Esophagus muscularis mucosa (tissue), 4 donors: ENCODE data around the gene VKORC1L1. TPM values are rescaled to one million over a fixed set of nuclear protein-coding genes. Genes with fewer than 3 reads are reported as not detected.
"Not testable (repeated sequence)": the region's sequence is repeated elsewhere in the genome, so short reads cannot be mapped to it uniquely, and the experiment has no call there.

Source experiments
- DNase-seq: peaks from one replicate; pipeline ENCODE4 v3.0.0-alpha.2; 2017; ENCODE audit errors: extremely low spot score
- H3K27ac ChIP-seq, 4 donors: fragments of 200-600 bp; sonication (generic); replicated peaks in 1 of 4; 1 replicate in 3 of 4; 2 replicates in 1 of 4; pipeline ENCODE4 v1.5.1; 2016 to 2019; ENCODE audit warnings: mild to moderate bottlenecking in 1 of 4
- H3K27me3 ChIP-seq, 4 donors: fragments of 200-600 bp; sonication (generic); one replicate each; pipeline versions ENCODE4 v1.5.1 to v1.6.0; 2016 to 2019
- H3K36me3 ChIP-seq, 4 donors: fragments of 200-600 bp; sonication (generic); one replicate each; pipeline ENCODE4 v1.5.1; 2016 to 2019
- H3K4me1 ChIP-seq, 4 donors: fragments of 200-600 bp; sonication (generic); one replicate each; pipeline ENCODE4 v1.5.1; 2016 to 2019
- H3K4me3 ChIP-seq, 4 donors: fragments of 200-600 bp; sonication (generic); 1 replicate in 2 of 4; 2 replicates in 2 of 4; pipeline ENCODE4 v1.5.1; 2016 to 2019; ENCODE audit warnings: mild to moderate bottlenecking in 4 of 4, moderate library complexity in 1 of 4
- H3K9me3 ChIP-seq, 4 donors: fragments of 200-600 bp; sonication (generic); 1 replicate in 3 of 4; 2 replicates in 1 of 4; pipeline ENCODE4 v1.5.1; 2016 to 2019
- CTCF ChIP-seq, 3 experiments: fragments of 200-600 bp in 2 of 3; fragments of 450-650 bp in 1 of 3; sonication (generic) in 2 of 3; IDR thresholded peaks; one replicate each; pipeline ENCODE4 v1.5.1; 2017 to 2019; ENCODE audit warnings: antibody characterized with exemption in 3 of 3, mild to moderate bottlenecking in 2 of 3, moderate library complexity in 1 of 3
- EP300 ChIP-seq: sonication (generic); formaldehyde crosslinking; IDR thresholded peaks from one replicate; pipeline ENCODE4 v1.6.1; 2017; ENCODE audit warnings: antibody characterized with exemption
- POLR2A ChIP-seq: fragments of 450-650 bp; IDR thresholded peaks from one replicate; pipeline ENCODE4 v1.6.1; 2017; ENCODE audit warnings: antibody characterized with exemption, moderate library complexity, mild to moderate bottlenecking, low read depth
- POLR2AphosphoS5 ChIP-seq, 2 donors: sonication (generic); formaldehyde crosslinking; IDR thresholded peaks; one replicate each; pipeline ENCODE4 v1.6.1; 2017; ENCODE audit warnings: antibody characterized with exemption in 2 of 2
- WGBS: methylation state at CpG from one replicate; pipeline ENCODE4 v1.1.5; 2018; 5-methylcytosine and 5-hydroxymethylcytosine counted together
- intact Hi-C: fragments of 100-400 bp; cut with DNase I; formaldehyde crosslinking; loops from one replicate; pipeline ENCODE4 v1.15.1; 2023
- total RNA-seq, 4 donors: library from RNA; depleted of rRNA; stranded (reverse); fragments of >200 nt; gene quantifications; one replicate each; pipeline versions ENCODE4 v1.1.0 to v1.2.1, GENCODE V29; 2016

Gene VKORC1L1
- 10 to 100 TPM; 23.7 to 30.1 (median 26.1) TPM for total RNA-seq

- Histone ChIP-seq H3K36me3 (no peaks in the 10 kb centered on the region), H3K27me3 (no peaks in the 10 kb centered on the region), H3K4me3 (peak within 1 kb of the TSS; percentile 90 to 98 (median 92)), H3K27ac (peak within 1 kb of the TSS; percentile 80 to 89 (median 86)), H3K9me3 (no peaks in the 10 kb centered on the region), H3K4me1 (peaks cover 11 to 22% (median 17%) of the 10 kb centered on the region in 4 donors)
- 0% methylated on average over 4 of the region's 94 CpGs for WGBS
- TF ChIP-seq POLR2AphosphoS5 (IDR thresholded peaks at IDR 0.05) (peak in 1 of 2 donors; percentile 36), EP300 (no peak)
- peak; percentile 97 for DNase-seq
- intact Hi-C loops, result loop anchor here (10.0 kb wide), 1 partner anchor 112 kb away; the partner anchor contains the start of gene GUSB
Measured at GRCh38 chr7:65872776-65873581, at the start of gene VKORC1L1. VKORC1L1 (plus strand) TSS chr7:65873074; CDS start chr7:65873372, 298 bp downstream.

- Histone ChIP-seq H3K9me3 (no peaks in the 10 kb centered on the region), H3K4me1 (no peaks in the 10 kb centered on the region), H3K4me3 (no peak overlapping the region), H3K36me3 (peaks cover 0 to 5% (median 0%) of the 10 kb centered on the region in 4 donors), H3K27me3 (no peaks in the 10 kb centered on the region), H3K27ac (no peak overlapping the region)
- 92% methylated on average over 6 of the region's 6 CpGs for WGBS
- DNase-seq, result no peak
- TF ChIP-seq POLR2AphosphoS5 (IDR thresholded peaks at IDR 0.05), result no peak
- no peak for TF ChIP-seq CTCF (IDR thresholded peaks at IDR 0.05)
- TF ChIP-seq EP300, result no peak
- TF ChIP-seq POLR2A, result no peak
- intact Hi-C loops, result no loop called here
Measured at GRCh38 chr7:65827366-65827765, 45.5 kb upstream of the VKORC1L1 start.

GRCh38 chr7:65832281-65832680 is 40.6 kb upstream of the VKORC1L1 start:
- 83% methylated on average over 2 of the region's 2 CpGs for WGBS
- H3K27ac ChIP-seq, result no peak overlapping the region
- H3K36me3 ChIP-seq, result peaks cover 0 to 5% (median 0%) of the 10 kb centered on the region in 4 donors
- no peaks in the 10 kb centered on the region for H3K4me1 ChIP-seq
- no peaks in the 10 kb centered on the region for H3K9me3 ChIP-seq
- no peaks in the 10 kb centered on the region for H3K27me3 ChIP-seq
- H3K4me3 ChIP-seq, result no peak overlapping the region
- intact Hi-C loops, result no loop called here
- DNase-seq, result no peak
- TF ChIP-seq POLR2AphosphoS5 (IDR thresholded peaks at IDR 0.05), result no peak
- no peak for TF ChIP-seq POLR2A
- TF ChIP-seq EP300, result no peak

DNA sequence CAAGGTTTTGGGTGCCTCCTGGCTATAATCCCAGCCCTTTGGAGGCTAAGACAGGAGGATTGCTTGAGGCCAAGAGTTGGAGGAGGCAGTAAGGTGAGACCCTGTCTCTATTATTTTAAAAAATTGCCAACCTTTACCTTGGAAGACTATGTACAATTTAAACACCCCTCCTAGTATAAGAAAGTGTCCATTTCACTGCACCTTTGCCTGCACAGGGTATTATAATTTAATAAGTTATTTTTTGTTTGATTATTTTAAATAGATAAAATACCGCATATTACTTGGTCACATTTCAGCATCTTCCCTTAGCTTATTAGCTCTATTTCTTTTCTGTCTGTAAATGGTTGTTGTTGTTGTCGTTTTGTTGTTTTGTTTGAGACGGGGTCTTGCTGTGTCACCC is 36.2 kb upstream of the VKORC1L1 start:
- WGBS, result 93% methylated on average over 3 of the region's 3 CpGs
- H3K4me3 ChIP-seq, H3K27ac ChIP-seq, H3K4me1 ChIP-seq, H3K27me3 ChIP-seq, DNase-seq, H3K9me3 ChIP-seq, intact Hi-C loops, H3K36me3 ChIP-seq: not testable (repeated sequence)

DNA sequence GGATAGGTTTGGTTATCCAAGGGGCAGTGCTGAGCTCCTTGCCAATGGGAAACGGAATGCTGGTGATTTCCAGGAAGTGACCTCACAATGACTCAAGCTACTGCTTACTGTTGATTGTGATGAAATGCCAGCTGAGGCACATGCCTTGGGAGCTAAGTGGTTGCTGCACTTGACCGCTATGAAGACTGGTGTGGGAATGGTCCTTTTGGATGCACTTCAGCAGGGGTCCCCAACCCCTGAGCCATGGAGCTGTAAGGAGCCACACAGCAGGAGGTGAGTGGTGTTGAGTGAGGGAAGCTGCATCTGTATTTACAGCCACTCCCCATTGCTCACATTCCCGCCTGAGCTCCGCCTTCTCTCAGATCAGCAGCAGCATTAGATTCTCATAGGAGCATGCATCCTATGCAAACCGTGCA is 35.3 kb upstream of the VKORC1L1 start:
- H3K4me3 ChIP-seq, DNase-seq, H3K27ac ChIP-seq, H3K4me1 ChIP-seq, intact Hi-C loops, H3K36me3 ChIP-seq, H3K9me3 ChIP-seq, H3K27me3 ChIP-seq: not testable (repeated sequence)
- WGBS, result 88% methylated on average over 5 of the region's 5 CpGs

GRCh38 chr7:65839846-65840245 is 33.0 kb upstream of the VKORC1L1 start:
- Histone ChIP-seq H3K27ac (no peak overlapping the region), H3K4me3 (no peak overlapping the region), H3K36me3 (no peaks in the 10 kb centered on the region), H3K4me1 (no peaks in the 10 kb centered on the region), H3K9me3 (no peaks in the 10 kb centered on the region), H3K27me3 (no peaks in the 10 kb centered on the region)
- DNase-seq, result no peak
- TF ChIP-seq POLR2A (no peak), POLR2AphosphoS5 (IDR thresholded peaks at IDR 0.05) (no peak), EP300 (no peak), CTCF (IDR thresholded peaks at IDR 0.05) (no peak)
- 96% methylated on average over 4 of the region's 6 CpGs for WGBS
- intact Hi-C loops, result no loop called here
